Astrocyte (in vitro differentiated cells and primary cell): ENCODE measurements around the gene A1BG. TPM values are rescaled to one million over a fixed set of nuclear protein-coding genes. Genes with fewer than 3 reads are reported as not detected.

Experiments used
- DNase-seq: peaks from one replicate; pipeline ENCODE4 v3.0.0-alpha.2; 2010; ENCODE audit warnings: low read depth
- FAIRE-seq: peaks from 2 replicates; lab custom pipeline; 2011; peaks lifted over from hg19 to GRCh38; lab: Jason Lieb, UNC
- H2AFZ ChIP-seq: 2 replicates; pipeline ENCODE4 v1.6.0; 2012; ENCODE audit warnings: low read depth, low read length, inconsistent platforms
- H3K27ac ChIP-seq: 2 replicates; pipeline ENCODE4 v1.5.1; 2011; ENCODE audit warnings: low read depth, low read length, inconsistent platforms
- H3K27me3 ChIP-seq: 2 replicates; pipeline ENCODE4 v1.6.0; 2011; ENCODE audit warnings: low read length, inconsistent platforms; ENCODE audit not compliant: insufficient read depth
- H3K36me3 ChIP-seq: 2 replicates; pipeline ENCODE4 v1.5.1; 2011; ENCODE audit warnings: low read length, inconsistent platforms; ENCODE audit not compliant: insufficient read depth
- H3K4me1 ChIP-seq: 2 replicates; pipeline ENCODE4 v1.5.1; 2011; ENCODE audit warnings: low read length, inconsistent platforms; ENCODE audit not compliant: insufficient read depth
- H3K4me2 ChIP-seq: 2 replicates; pipeline ENCODE4 v1.6.0; 2012; ENCODE audit warnings: low read length, inconsistent platforms
- H3K4me3 ChIP-seq: 2 replicates; pipeline ENCODE4 v1.5.1; 2011; ENCODE audit warnings: low read depth, mild to moderate bottlenecking, low read length, inconsistent platforms; ENCODE audit not compliant: insufficient read depth
- H3K79me2 ChIP-seq: 2 replicates; pipeline ENCODE4 v1.6.0; 2012; ENCODE audit warnings: mild to moderate bottlenecking, low read length, inconsistent platforms; ENCODE audit not compliant: insufficient read depth
- H3K9ac ChIP-seq: 2 replicates; pipeline ENCODE4 v1.6.0; 2012; ENCODE audit warnings: mild to moderate bottlenecking, low read length, inconsistent platforms
- H3K9me3 ChIP-seq: 2 replicates; pipeline ENCODE4 v1.5.1; 2012; ENCODE audit warnings: low read depth, mild to moderate bottlenecking, low read length, inconsistent platforms; ENCODE audit not compliant: insufficient read depth
- H4K20me1 ChIP-seq: 2 replicates; pipeline ENCODE4 v1.6.0; 2012; ENCODE audit warnings: low read length, inconsistent platforms; ENCODE audit not compliant: insufficient read depth
- H3K27ac Mint-ChIP-seq: one replicate; pipeline ENCODE4 v1.8.0; 2021; ENCODE audit warnings: mild to moderate bottlenecking, mixed read lengths; ENCODE audit not compliant: unreplicated experiment
- H3K27me3 Mint-ChIP-seq: one replicate; pipeline ENCODE4 v1.8.0; 2021; ENCODE audit warnings: low read depth, mixed read lengths; ENCODE audit not compliant: unreplicated experiment
- H3K36me3 Mint-ChIP-seq: one replicate; pipeline ENCODE4 v1.8.0; 2021; ENCODE audit warnings: low read depth, mixed read lengths; ENCODE audit not compliant: unreplicated experiment
- H3K4me1 Mint-ChIP-seq: one replicate; pipeline ENCODE4 v1.8.0; 2021; ENCODE audit warnings: low read depth, mixed read lengths; ENCODE audit not compliant: unreplicated experiment
- H3K4me3 Mint-ChIP-seq: one replicate; pipeline ENCODE4 v1.8.0; 2021; ENCODE audit warnings: mild to moderate bottlenecking, moderate library complexity, mixed read lengths; ENCODE audit not compliant: unreplicated experiment
- H3K9me3 Mint-ChIP-seq: one replicate; pipeline ENCODE4 v1.8.0; 2021; ENCODE audit warnings: mild to moderate bottlenecking, mixed read lengths; ENCODE audit not compliant: unreplicated experiment
- EZH2 ChIP-seq: IDR thresholded peaks from 2 replicates; pipeline ENCODE4 v1.6.1; 2012; ENCODE audit warnings: mild to moderate bottlenecking, low read length, inconsistent platforms; ENCODE audit not compliant: insufficient read depth
- total RNA-seq: library from RNA; stranded (reverse); gene quantifications from 2 replicates; pipeline ENCODE4 v1.2.1, GENCODE V29; 2021
- TF ChIP-seq, protein P1 (sequence below): IDR thresholded peaks from 2 replicates; pipeline ENCODE4 v1.5.1; 2011; ENCODE audit warnings: low read depth, mild to moderate bottlenecking, inconsistent platforms, low read length, moderate library complexity; ENCODE audit not compliant: insufficient read depth

The A1BG gene
- total RNA-seq, 1 donor from 2014 or later = 32.3 TPM

DNA sequence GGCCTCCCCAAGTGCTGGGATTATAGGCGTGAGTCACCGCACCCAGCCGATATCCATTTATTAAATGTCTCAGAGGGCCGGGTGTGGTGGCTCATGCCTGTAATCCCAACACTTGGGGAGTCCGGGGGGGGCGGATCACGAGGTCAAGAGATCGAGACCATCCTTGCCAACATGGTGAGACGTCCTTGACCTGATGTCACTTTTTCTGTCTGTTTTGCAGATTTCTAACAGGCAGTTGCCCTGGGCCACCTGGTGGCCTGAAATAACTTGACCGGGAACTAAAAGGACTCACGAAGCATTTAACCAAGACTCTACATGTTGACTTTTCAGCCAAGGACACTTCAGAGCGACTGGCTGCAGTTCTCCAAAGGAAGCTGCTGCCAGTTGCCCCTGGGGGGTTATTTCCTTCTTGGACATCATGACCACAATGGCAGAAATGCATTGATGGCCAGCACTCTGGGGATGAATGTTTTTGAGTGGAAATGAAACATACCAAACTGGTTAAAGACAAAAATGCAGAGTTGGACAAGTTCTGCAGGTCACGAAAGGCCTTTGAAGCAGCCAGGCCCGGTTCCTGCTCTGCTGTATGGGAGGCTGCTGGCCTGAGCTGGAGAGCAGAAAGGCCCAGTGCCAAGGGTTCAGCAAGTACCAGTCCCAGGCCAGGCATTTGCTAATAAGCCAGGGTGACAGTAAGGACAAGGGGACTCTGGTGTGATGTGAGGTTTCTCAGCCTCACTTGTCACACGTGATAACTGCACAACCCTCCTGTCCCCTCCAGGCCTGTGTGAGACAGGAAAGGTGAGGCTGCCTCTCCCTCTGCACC lies 19.2 kb upstream of the A1BG start:
- H3K79me2 ChIP-seq = no peaks in the 10 kb centered on the region
- no peaks in the 10 kb centered on the region for H3K27me3 ChIP-seq
- H3K4me2 ChIP-seq = no peak overlapping the region
- Mint-ChIP-seq H3K9me3 (peaks cover 2% of the 10 kb centered on the region), H3K27ac (no peak overlapping the region), H3K4me3 (no peak overlapping the region), H3K4me1 (no peaks in the 10 kb centered on the region), H3K27me3 (no peaks in the 10 kb centered on the region), H3K36me3 (peaks cover 3% of the 10 kb centered on the region)
- no peaks in the 10 kb centered on the region for H3K9me3 ChIP-seq
- no peak overlapping the region for H2AFZ ChIP-seq
- DNase-seq = no peak
- H3K36me3 ChIP-seq = no peaks in the 10 kb centered on the region
- no peak for FAIRE-seq
- no peak overlapping the region for H3K9ac ChIP-seq
- H3K4me1 ChIP-seq = no peaks in the 10 kb centered on the region
- H3K27ac ChIP-seq = no peak overlapping the region
- H4K20me1 ChIP-seq = no peaks in the 10 kb centered on the region
- no peak overlapping the region for H3K4me3 ChIP-seq
- TF ChIP-seq EZH2 = no peak
- TF ChIP-seq, protein P1, sequence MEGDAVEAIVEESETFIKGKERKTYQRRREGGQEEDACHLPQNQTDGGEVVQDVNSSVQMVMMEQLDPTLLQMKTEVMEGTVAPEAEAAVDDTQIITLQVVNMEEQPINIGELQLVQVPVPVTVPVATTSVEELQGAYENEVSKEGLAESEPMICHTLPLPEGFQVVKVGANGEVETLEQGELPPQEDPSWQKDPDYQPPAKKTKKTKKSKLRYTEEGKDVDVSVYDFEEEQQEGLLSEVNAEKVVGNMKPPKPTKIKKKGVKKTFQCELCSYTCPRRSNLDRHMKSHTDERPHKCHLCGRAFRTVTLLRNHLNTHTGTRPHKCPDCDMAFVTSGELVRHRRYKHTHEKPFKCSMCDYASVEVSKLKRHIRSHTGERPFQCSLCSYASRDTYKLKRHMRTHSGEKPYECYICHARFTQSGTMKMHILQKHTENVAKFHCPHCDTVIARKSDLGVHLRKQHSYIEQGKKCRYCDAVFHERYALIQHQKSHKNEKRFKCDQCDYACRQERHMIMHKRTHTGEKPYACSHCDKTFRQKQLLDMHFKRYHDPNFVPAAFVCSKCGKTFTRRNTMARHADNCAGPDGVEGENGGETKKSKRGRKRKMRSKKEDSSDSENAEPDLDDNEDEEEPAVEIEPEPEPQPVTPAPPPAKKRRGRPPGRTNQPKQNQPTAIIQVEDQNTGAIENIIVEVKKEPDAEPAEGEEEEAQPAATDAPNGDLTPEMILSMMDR = no peak

DNA sequence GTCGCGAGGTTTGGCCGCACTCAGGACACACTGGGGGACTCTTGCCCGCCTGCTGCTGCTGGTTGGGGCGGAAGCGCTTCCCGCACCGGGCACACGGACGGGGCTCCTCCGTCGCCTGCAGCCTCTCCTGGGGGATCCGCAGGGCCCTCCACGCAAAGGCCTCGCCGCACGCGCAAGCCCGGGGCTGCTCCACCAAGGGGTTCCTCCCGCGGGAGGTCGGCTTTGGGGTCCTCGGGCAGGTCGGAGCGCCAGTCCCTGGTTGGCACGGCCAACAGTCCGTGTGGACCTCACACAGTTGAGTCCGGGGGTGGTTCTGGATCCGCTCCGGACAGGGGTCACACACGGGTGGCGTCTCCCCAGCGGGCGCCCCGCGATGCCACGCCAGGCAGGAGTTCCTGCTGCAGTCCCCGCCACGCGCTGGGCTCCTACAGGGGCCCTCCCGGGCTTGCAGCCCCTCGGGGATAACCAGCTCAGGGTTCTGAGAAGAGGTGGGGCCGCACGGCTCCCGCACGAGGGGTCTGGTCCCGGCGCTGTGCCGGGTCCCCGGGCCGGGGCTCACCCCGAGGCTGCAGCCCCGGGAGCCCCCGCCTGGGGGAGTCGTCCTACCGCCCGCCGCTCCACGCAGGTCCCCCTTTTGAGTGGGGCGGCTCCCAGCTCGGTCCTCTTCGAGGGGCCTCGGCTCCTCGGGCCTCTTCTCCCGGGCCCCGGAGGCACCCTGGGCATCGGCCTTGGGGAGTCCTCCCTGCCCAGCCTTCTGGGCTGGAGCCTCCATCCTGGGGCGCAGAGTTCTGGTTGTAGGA lies 15.5 kb upstream of the A1BG start:
- Mint-ChIP-seq H3K36me3 (peaks cover 6% of the 10 kb centered on the region), H3K9me3 (peaks cover 2% of the 10 kb centered on the region), H3K27me3 (no peaks in the 10 kb centered on the region), H3K4me1 (peaks cover 1% of the 10 kb centered on the region), H3K27ac (no peak overlapping the region), H3K4me3 (no peak overlapping the region)
- H3K9me3 ChIP-seq = peaks cover 3% of the 10 kb centered on the region
- H2AFZ ChIP-seq = no peak overlapping the region
- no peak overlapping the region for H3K4me3 ChIP-seq
- no peaks in the 10 kb centered on the region for H3K4me1 ChIP-seq
- TF ChIP-seq, protein P1 = no peak
- no peak for TF ChIP-seq EZH2
- no peak for DNase-seq
- no peak overlapping the region for H3K9ac ChIP-seq
- H3K36me3 ChIP-seq = no peaks in the 10 kb centered on the region
- no peaks in the 10 kb centered on the region for H4K20me1 ChIP-seq
- no peaks in the 10 kb centered on the region for H3K27me3 ChIP-seq
- H3K4me2 ChIP-seq = no peak overlapping the region
- FAIRE-seq = no peak
- no peaks in the 10 kb centered on the region for H3K79me2 ChIP-seq
- no peak overlapping the region for H3K27ac ChIP-seq
